Common myeloid progenitor, CD34-positive (primary cell): ENCODE results near the gene FAM181B. TPM values are rescaled to one million over a fixed set of nuclear protein-coding genes. Genes with fewer than 3 reads are reported as not detected.

Experiments
- CTCF ChIA-PET: fragments of 350-600 bp; sonication (Branson Sonifier 250); formaldehyde crosslinking; loops from one replicate; lab custom pipeline; 2021; ENCODE audit warnings: antibody characterized with exemption; lab: Charles Lee
- POLR2A ChIA-PET: fragments of 350-600 bp; sonication (Branson Sonifier 250); formaldehyde crosslinking; loops from one replicate; lab custom pipeline; 2021; ENCODE audit warnings: antibody characterized with exemption; lab: Charles Lee
- DNase-seq, 3 donors: peaks; one replicate each; pipeline versions ENCODE4 v3.0.0 to v3.0.0-alpha.2; 2013
- H3K27ac ChIP-seq, 2 experiments: 1 replicate in 1 of 2; 2 replicates in 1 of 2; pipeline ENCODE4 v1.7.0; 2013; ENCODE audit warnings: inconsistent platforms in 2 of 2, low read length in 2 of 2, mild to moderate bottlenecking in 2 of 2, low read depth in 1 of 2, moderate library complexity in 1 of 2; ENCODE audit not compliant: severe bottlenecking in 2 of 2, insufficient read depth in 1 of 2, poor library complexity in 1 of 2
- H3K27me3 ChIP-seq, 5 experiments: replicated peaks in 2 of 5; 1 replicate in 3 of 5; 2 replicates in 2 of 5; pipeline versions ENCODE4 v1.6.1 to v1.7.0; 2013; ENCODE audit warnings: low read length in 4 of 5, mild to moderate bottlenecking in 2 of 5, moderate library complexity in 2 of 5, inconsistent platforms in 1 of 5; ENCODE audit not compliant: insufficient read depth in 5 of 5, control insufficient read depth in 4 of 5
- H3K36me3 ChIP-seq, 4 experiments: 1 replicate in 2 of 4; 2 replicates in 2 of 4; pipeline versions ENCODE4 v1.6.1 to v1.7.0; 2013; ENCODE audit warnings: low read length in 3 of 4, control low read depth in 1 of 4, mild to moderate bottlenecking in 1 of 4; ENCODE audit not compliant: control insufficient read depth in 4 of 4, insufficient read depth in 4 of 4
- H3K4me1 ChIP-seq, 4 experiments: 1 replicate in 3 of 4; 2 replicates in 1 of 4; pipeline versions ENCODE4 v1.6.1 to v1.7.1; 2013; ENCODE audit warnings: low read length in 3 of 4, mild to moderate bottlenecking in 3 of 4, control low read depth in 1 of 4, inconsistent platforms in 1 of 4, moderate library complexity in 1 of 4; ENCODE audit not compliant: control insufficient read depth in 4 of 4, insufficient read depth in 4 of 4; ENCODE audit errors: control extremely low read depth in 1 of 4
- H3K4me3 ChIP-seq, 7 experiments: 1 replicate in 4 of 7; 2 replicates in 3 of 7; pipeline versions ENCODE4 v1.5.1 to v1.7.0; 2013; ENCODE audit warnings: mild to moderate bottlenecking in 7 of 7, low read length in 6 of 7, moderate library complexity in 6 of 7, inconsistent platforms in 2 of 7, low read depth in 2 of 7, control low read depth in 1 of 7; ENCODE audit not compliant: insufficient read depth in 4 of 7, control insufficient read depth in 1 of 7; ENCODE audit errors: extremely low read depth in 1 of 7
- H3K9me3 ChIP-seq, 5 experiments: 1 replicate in 4 of 5; 2 replicates in 1 of 5; pipeline versions ENCODE4 v1.6.1 to v1.7.1; 2013; ENCODE audit warnings: low read length in 4 of 5, mild to moderate bottlenecking in 2 of 5, inconsistent platforms in 1 of 5, low read depth in 1 of 5, moderate library complexity in 1 of 5; ENCODE audit not compliant: control insufficient read depth in 4 of 5, insufficient read depth in 2 of 5; ENCODE audit errors: control extremely low read depth in 1 of 5
- WGBS: methylation state at CpG from one replicate; pipeline ENCODE4 v1.1.5; 2013; ENCODE audit not compliant: insufficient coverage; 5-methylcytosine and 5-hydroxymethylcytosine counted together
- polyA plus RNA-seq: library from polyadenylated mRNA; unstranded; fragments of 120-200 nt; gene quantifications from one replicate; pipeline ENCODE4 v1.2.1, GENCODE V29; 2013

The FAM181B gene, protein sequence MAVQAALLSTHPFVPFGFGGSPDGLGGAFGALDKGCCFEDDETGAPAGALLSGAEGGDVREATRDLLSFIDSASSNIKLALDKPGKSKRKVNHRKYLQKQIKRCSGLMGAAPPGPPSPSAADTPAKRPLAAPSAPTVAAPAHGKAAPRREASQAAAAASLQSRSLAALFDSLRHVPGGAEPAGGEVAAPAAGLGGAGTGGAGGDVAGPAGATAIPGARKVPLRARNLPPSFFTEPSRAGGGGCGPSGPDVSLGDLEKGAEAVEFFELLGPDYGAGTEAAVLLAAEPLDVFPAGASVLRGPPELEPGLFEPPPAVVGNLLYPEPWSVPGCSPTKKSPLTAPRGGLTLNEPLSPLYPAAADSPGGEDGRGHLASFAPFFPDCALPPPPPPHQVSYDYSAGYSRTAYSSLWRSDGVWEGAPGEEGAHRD
- 0.38 TPM for polyA plus RNA-seq

DNA sequence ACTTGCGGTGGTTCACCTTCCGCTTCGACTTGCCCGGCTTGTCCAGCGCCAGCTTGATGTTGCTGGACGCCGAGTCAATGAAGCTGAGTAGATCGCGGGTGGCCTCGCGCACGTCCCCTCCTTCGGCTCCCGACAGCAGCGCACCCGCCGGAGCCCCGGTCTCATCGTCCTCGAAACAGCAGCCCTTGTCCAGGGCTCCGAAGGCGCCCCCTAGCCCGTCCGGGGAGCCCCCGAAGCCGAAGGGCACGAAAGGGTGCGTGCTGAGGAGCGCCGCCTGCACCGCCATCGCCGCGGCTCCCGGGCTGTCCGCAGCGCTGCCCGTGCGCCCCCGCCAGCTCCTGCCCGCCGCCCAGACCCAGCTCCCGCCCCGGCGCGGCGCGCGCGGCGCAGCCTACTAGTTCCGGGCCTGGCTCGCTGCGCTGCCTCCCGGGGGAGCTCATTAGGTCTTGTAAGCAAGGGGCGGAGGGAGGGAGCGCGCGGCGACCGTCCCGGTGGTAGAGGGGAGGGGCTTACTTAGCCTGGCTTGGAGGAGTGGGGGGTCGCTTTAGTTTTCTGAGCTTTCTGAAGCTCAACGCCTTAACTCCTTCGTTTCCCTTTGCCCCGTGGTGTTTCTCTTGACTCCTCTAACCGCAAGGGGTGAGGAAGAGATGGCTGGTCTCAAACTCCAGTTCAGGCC is at the start of gene FAM181B:
TSS of gene FAM181B (minus strand) at position 421 of the 676 bp plus-strand sequence. CDS start at position 286, 135 bp downstream.
- under 1% methylated on average over 56 of the region's 67 CpGs for WGBS
- peaks cover 9 to 52% (median 27%) of the 10 kb centered on the region in 5 experiments for H3K27me3 ChIP-seq
- ChIA-PET CTCF (interaction anchor here (0.8 to 7.2 kb wide), 10 partner anchors 10 to 167 kb away, joined by 3 to 51 read pairs (median 5); partner anchors contain the start of genes DDIAS and PRCP), POLR2A (interaction anchor here (1.1 kb wide), 1 partner anchor 58 kb away, joined by 3 read pairs; no protein-coding TSS in a partner anchor)
- H3K4me1 ChIP-seq: peaks cover 0 to 14% (median 9%) of the 10 kb centered on the region in 4 experiments
- H3K36me3 ChIP-seq: no peaks in the 10 kb centered on the region
- H3K27ac ChIP-seq: no peak within 1 kb of the TSS
- H3K4me3 ChIP-seq: peak within 1 kb of the TSS; percentile 35 to 79 (median 56)
- DNase-seq: peak; percentile 68 to 85 (median 76)
- no peaks in the 10 kb centered on the region for H3K9me3 ChIP-seq

DNA sequence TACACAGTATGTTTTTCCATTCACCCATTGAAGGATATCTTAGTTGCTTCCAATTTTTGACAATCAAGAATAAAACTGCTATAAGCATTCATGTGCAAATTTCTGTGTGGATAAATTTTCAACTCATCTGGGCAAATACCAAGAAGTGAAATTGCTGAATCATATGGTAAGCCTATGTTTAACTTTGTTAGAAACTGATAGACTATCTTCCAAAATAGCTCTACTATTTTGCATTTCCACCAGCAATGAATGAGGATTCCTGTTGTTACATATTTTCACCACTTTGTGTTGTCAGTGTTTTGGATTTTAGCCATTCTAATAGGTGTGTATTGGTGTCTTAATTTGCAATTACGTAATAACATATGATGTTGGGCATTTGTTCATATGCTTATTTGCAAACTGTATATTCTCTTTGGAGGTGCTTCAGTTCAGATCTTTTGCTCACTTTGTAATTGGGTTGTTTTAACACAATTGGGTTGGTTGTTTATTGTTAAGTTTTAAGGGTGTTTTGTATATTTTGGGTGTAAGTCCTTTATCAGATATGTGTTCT is 49.2 kb upstream of the FAM181B start:
- peaks cover 0 to 3% (median 0%) of the 10 kb centered on the region in 5 experiments for H3K27me3 ChIP-seq
- H3K36me3 ChIP-seq: no peaks in the 10 kb centered on the region
- H3K9me3 ChIP-seq: peaks cover 0 to 5% (median 2%) of the 10 kb centered on the region in 5 experiments
- DNase-seq: no peak
- POLR2A ChIA-PET: no interaction called here
- no peak overlapping the region for H3K4me3 ChIP-seq
- H3K4me1 ChIP-seq: peaks cover 0 to 2% (median 0%) of the 10 kb centered on the region in 4 experiments
- no peak overlapping the region for H3K27ac ChIP-seq
- CTCF ChIA-PET: no interaction called here
- 100% methylated on average over 1 of the region's 1 CpG for WGBS

DNA sequence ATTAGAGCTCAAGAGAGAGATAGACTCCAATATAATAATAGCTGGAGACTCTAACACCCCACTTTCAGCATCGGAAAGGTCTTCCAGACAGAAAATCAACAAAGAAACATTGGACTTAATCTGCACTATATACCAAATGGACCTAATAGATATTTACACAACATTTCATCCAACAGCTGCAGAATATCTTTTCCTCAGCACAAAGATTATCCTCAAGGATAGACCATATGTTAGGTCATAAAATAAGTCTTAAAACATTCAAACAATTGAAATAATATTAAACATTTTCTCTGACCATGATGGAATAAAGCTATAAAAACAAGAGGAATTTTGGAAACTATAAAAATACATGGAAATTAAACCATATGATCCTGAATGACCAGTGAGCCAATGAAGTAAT is 45.1 kb upstream of the FAM181B start:
- Histone ChIP-seq H3K36me3 (no peaks in the 10 kb centered on the region), H3K4me3 (no peak overlapping the region), H3K9me3 (peaks cover 0 to 12% (median 5%) of the 10 kb centered on the region in 5 experiments), H3K27ac (no peak overlapping the region), H3K27me3 (peaks cover 0 to 3% (median 0%) of the 10 kb centered on the region in 5 experiments), H3K4me1 (no peaks in the 10 kb centered on the region)
- WGBS: no CpG with 5 or more reads among the region's 1 CpG
- CTCF ChIA-PET: interaction anchor here (0.7 to 1.9 kb wide), 4 partner anchors 11 to 154 kb away, joined by 3 to 4 read pairs (median 3); no protein-coding TSS in a partner anchor
- DNase-seq: no peak
- POLR2A ChIA-PET: interaction anchor here (0.6 kb wide), 1 partner anchor 24 kb away, joined by 3 read pairs; no protein-coding TSS in a partner anchor

DNA sequence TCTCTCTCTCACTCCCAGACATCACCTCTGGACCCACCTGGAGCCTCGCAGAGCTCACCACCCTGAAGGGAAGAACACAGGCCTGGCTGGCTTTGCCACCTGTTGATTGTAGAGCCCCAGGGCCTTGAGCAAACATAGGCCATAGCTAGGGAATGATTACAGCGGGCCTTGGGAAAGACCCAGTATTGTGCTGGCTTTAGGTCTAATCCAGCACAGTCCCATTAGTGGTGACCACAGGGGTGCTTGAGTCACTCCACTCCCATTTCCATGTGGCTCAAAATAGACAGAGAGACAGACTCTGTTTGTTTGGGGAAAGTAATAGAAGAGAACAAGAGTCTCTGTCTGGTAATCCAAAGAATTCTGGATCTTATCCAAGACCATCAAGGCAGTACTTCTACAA is 42.7 kb upstream of the FAM181B start:
- H3K4me1 ChIP-seq: no peaks in the 10 kb centered on the region
- H3K36me3 ChIP-seq: no peaks in the 10 kb centered on the region
- 100% methylated on average over 1 of the region's 2 CpGs for WGBS
- no peak overlapping the region for H3K27ac ChIP-seq
- H3K4me3 ChIP-seq: no peak overlapping the region
- POLR2A ChIA-PET: no interaction called here
- no peak for DNase-seq
- H3K9me3 ChIP-seq: peaks cover 0 to 8% (median 6%) of the 10 kb centered on the region in 5 experiments
- H3K27me3 ChIP-seq: peaks cover 0 to 3% (median 0%) of the 10 kb centered on the region in 5 experiments
- CTCF ChIA-PET: interaction anchor here (0.6 to 1.9 kb wide), 11 partner anchors 11 to 91 kb away, joined by 3 to 7 read pairs (median 5); no protein-coding TSS in a partner anchor

DNA sequence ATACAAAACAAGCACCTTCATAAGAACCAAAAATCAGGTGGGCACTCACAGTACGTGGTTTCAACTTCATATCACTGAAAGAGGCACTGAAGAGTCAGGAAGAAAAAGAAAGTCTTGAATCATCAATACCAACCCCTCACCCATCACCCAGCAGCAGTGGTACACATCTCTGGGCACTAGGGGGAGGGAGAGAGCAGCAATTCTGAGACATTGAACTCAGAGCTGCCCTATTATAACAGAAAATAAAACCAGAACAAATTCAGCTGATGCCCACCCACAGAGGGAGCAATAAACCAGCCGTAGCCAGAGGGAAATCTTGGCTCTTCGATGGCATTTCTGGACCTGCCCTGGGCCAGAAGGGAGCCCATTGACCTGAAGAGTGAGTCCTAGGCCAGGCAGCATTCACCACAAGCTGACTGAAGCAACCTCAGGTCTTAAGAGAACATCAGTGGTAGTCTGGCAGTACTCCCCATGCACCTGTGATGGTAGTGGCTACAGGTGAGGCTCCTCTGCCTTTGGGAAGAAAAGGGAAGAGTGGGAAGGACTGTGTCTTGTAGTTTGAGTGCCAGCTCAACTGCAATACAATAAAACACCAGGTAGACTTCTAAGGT is 42.2 kb upstream of the FAM181B start:
- Histone ChIP-seq H3K27ac (no peak overlapping the region), H3K4me3 (no peak overlapping the region), H3K27me3 (peaks cover 0 to 3% (median 0%) of the 10 kb centered on the region in 5 experiments), H3K9me3 (peaks cover 0 to 8% (median 4%) of the 10 kb centered on the region in 5 experiments), H3K36me3 (no peaks in the 10 kb centered on the region), H3K4me1 (no peaks in the 10 kb centered on the region)
- ChIA-PET POLR2A (no interaction called here), CTCF (interaction anchor here (0.6 to 1.9 kb wide), 13 partner anchors 12 to 91 kb away, joined by 3 to 7 read pairs (median 4); no protein-coding TSS in a partner anchor)
- 67% methylated on average over 2 of the region's 3 CpGs for WGBS
- peak; percentile 32 to 65 (median 61) for DNase-seq

DNA sequence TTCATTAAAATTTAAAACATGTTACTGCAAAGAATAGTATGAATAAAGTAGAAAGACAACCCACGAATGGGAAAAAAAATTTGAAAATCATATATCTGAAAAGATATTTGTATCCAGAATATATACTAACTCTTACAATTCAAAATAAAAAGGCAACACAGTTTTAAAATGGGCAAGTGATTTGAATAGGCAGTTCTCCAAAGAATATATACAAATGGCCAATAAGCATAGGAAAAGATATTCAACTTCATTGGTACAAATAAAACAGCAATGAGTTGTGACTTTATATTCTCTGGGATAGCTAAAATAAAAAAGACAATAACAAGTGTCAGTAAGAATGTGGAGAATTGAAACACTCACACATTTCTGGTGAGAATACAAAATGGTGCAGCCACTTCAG is 41.6 kb upstream of the FAM181B start:
- ChIA-PET CTCF (interaction anchor here (0.8 to 1.9 kb wide), 9 partner anchors 12 to 92 kb away, joined by 3 to 7 read pairs (median 5); no protein-coding TSS in a partner anchor), POLR2A (no interaction called here)
- Histone ChIP-seq H3K36me3 (no peaks in the 10 kb centered on the region), H3K4me3 (no peak overlapping the region), H3K27me3 (peaks cover 0 to under 1% (median 0%) of the 10 kb centered on the region in 5 experiments), H3K4me1 (no peaks in the 10 kb centered on the region), H3K9me3 (peaks cover 0 to 8% (median 4%) of the 10 kb centered on the region in 5 experiments), H3K27ac (no peak overlapping the region)
- DNase-seq: no peak
- WGBS: no CpG with 5 or more reads among the region's 1 CpG
